HTERT RPE-1 (cell line): ENCODE results near the gene TMEM186.
"Not testable (repeated sequence)": the region's sequence is repeated elsewhere in the genome, so short reads cannot be mapped to it uniquely, and the experiment has no call there.

Experiments used
- in situ Hi-C: fragments of 300-500 bp; cut with MboI; formaldehyde crosslinking; loops from 4 replicates; pipeline ENCODE4 v1.14.3; 2020; ENCODE audit warnings: low sequenced_read_pairs

Gene TMEM186

GRCh38 chr16:8777217-8777616 is 20.2 kb downstream of the TMEM186 start:
- in situ Hi-C loops: no loop called here

- in situ Hi-C loops: no loop called here
These were observed 21.3 kb downstream of the TMEM186 start for GRCh38 chr16:8776129-8776584.

- in situ Hi-C loops: no loop called here
These were observed 22.1 kb downstream of the TMEM186 start for GRCh38 chr16:8775359-8775758.

DNA sequence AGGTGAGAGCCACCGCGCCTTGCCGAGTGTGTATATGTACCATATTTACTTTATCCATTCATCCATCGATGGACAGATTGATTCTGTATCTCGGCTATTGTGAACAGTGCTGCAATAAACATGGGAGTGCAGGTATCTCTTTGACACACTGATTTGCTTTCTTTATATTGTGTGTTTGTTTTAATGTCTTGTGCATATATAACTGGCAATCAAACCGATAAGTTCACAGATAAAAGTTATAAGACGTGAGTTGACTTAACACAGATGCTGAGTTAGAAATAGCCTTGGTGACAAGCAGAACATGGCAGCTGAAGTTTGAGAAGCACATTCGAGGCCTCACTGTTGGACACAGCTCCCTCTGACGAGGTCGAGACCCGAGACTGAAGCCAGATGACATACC is 23.2 kb downstream of the TMEM186 start:
- in situ Hi-C loops: no loop called here

DNA sequence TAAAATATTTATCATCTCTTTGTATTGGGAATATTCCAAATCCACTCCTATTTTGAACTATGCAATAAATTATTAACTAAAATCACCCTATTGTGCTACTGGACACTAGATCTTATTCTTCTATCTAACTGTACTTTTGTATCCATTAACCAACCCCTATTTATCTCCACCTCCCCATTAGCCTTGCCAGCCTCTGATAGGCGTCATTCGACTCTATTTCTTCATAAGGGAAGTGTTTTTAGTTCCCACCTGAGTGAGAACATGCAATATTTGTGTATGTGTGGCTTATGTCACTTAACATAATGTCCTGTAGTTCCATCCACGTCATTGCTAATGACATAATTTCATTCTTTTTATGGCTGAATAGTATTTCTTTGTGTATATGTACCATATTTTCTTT is 23.9 kb downstream of the TMEM186 start:
- in situ Hi-C loops: no loop called here

- in situ Hi-C loops: no loop called here
These were observed 28.7 kb downstream of the TMEM186 start for GRCh38 chr16:8768692-8769091.

DNA sequence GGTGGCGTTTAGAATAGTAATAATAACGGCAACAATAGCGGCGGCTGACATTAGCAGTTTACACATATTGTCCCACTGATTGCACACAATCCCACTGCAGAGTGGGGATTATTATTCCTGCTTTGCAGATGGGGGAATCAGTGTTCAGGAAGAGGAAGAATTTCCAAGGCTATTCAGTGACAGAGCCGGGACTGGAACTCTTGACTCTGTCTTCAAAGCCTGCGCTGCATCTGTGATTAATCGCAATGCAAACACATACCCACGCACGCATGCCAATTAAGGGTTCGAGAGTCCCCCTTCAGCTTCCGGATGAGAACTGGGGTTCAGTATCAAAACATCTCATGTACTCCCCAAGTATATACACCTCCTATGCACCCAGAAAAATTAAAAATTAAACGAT is 29.2 kb downstream of the TMEM186 start:
- in situ Hi-C loops: no loop called here

DNA sequence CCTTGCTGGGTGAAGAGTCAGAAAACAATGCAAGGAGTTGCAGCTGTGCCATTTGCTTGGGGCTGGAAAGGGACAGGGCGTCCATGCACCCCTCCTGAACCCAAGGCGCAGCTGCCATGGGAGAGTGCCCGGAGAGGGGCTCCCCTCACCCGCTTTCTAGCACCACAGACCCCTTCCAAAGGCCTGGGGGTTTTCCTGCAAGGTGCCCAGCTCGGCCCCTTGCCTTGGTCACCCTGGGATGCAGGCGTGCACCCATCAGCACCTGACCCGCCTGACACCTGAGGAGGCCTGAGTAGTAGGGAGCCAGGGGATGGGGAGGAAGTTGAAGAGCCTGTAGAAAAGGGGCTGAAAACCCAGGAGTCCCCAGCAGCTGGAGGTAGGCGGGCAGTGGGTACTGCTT is 30.3 kb downstream of the TMEM186 start:
- in situ Hi-C loops: no loop called here

GRCh38 chr16:8764525-8765250 is 32.8 kb downstream of the TMEM186 start:
- in situ Hi-C loops: no loop called here

GRCh38 chr16:8763899-8764298 is 33.5 kb downstream of the TMEM186 start:
- in situ Hi-C loops: no loop called here

GRCh38 chr16:8763083-8763482 is 34.4 kb downstream of the TMEM186 start:
- in situ Hi-C loops: no loop called here

- in situ Hi-C loops: no loop called here
These were observed 35.2 kb downstream of the TMEM186 start for GRCh38 chr16:8762254-8762653.

DNA sequence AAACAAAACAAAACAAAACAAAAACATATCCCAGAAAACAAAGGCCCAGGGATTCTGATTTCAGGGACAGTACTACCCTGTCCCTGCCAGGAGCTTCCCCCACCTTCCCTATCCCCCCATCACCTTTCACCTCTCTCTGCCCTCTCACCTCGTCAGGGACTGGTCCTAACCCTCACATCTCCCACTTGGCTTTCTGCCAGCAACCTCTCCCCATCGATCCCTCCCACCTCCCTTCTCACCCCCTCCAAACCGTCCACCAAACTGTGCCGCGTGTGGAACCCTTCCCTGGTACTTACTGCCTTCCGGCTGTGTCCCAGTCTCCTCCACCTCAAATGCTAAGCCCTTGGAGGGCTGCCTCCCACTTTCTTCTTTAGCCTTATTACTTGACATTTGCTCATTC is 36.4 kb downstream of the TMEM186 start:
- in situ Hi-C loops: no loop called here

GRCh38 chr16:8760021-8760420 is 37.4 kb downstream of the TMEM186 start:
- in situ Hi-C loops: no loop called here

DNA sequence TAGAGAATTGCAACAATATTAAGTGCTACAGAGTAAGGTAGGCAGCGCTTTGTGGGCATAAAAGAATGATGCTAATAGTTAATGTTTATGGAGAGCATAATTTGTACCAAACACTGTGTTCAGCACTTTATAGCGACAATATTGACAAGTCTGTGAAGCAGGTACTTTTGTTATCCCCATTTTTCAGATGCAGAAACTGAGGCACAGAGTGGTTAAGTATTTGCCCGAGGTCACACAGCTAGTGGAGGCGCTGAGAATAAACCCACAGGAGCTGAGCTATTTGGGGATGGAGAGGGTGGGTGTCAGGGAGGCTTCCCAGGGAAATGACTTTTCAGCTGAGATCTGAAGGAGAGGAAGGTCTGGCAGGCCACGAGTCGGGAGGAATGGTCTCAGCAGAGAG is 39.4 kb downstream of the TMEM186 start:
- in situ Hi-C loops: no loop called here

DNA sequence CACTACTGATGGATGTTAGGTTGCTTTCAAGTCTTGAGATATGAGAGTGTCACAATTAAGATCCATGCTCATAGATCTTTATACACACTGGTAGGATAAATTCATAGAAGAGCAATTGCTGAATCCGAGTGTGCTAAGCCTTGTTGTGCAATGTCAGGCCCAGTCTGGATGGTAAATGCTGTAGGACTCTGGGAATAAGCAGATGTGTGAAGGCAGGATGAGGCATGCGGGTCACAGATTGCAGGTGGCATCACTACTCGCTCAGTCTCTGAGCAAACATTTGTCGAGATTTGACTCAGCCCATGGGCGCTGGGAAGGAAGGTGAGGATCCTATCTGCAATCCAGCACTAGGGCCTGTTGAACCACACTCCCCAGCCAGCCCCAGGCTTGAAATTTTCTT is 40.7 kb downstream of the TMEM186 start:
- in situ Hi-C loops: no loop called here

- in situ Hi-C loops: no loop called here
These were observed 43.9 kb downstream of the TMEM186 start for GRCh38 chr16:8753416-8754054.

DNA sequence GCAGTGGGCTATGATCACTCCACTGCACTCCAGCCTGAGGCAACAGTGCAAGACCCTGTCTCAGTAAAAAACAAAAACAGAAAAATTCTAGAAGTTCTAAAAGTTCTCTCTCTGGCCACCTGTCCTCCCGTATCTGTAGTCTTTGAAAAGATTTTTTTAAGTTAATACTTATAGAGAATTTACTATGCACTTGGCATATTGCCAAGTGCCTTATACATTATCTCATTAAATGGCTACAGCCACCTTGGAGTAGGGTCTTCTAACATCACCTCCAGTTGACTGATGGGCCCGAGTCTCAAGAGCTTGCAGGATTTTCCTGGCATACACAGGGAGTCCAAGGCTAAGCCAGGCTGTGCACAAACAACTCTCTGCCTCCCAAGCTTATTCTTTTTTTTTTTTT is 44.7 kb downstream of the TMEM186 start:
- in situ Hi-C loops: no loop called here

- in situ Hi-C loops: no loop called here
These were observed 45.7 kb downstream of the TMEM186 start for GRCh38 chr16:8751481-8752311.

DNA sequence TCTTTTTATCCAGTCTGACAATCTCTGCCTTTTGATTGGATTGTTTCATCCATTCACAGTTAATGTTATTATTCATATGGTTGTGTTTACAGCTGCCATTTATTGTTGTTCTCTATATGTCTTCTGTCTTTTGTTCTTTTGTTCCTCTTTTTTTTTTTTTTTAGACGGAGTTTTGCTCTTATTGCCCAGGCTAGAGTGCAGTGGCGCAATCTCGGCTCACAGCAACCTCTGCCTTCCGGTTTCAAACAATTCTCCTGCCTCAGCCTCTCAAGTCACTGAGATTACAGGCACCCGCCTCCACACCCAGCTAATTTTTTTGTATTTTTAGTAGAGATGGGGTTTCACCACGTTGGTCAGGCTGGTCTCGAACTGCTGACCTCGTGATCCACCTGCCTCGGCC is 48.5 kb downstream of the TMEM186 start:
- in situ Hi-C loops: not testable (repeated sequence)
